Peyer's patch (tissue), 4 donors: Measurements from ENCODE around the gene SLC34A1.

Experiments
- POLR2A ChIP-seq, 2 donors: fragments of 450-650 bp; IDR thresholded peaks; one replicate each; pipeline ENCODE4 v1.5.1; 2017; ENCODE audit warnings: antibody characterized with exemption in 2 of 2, mild to moderate bottlenecking in 2 of 2, moderate library complexity in 2 of 2
- TF ChIP-seq, protein P1 (sequence below), 6 experiments: fragments of 450-650 bp in 4 of 6; fragments of 200-600 bp in 2 of 6; sonication (generic) in 1 of 6; IDR thresholded peaks; one replicate each; pipeline ENCODE4 v1.5.1; 2017 to 2019; ENCODE audit warnings: antibody characterized with exemption in 6 of 6, mild to moderate bottlenecking in 3 of 6, moderate library complexity in 1 of 6

DNA sequence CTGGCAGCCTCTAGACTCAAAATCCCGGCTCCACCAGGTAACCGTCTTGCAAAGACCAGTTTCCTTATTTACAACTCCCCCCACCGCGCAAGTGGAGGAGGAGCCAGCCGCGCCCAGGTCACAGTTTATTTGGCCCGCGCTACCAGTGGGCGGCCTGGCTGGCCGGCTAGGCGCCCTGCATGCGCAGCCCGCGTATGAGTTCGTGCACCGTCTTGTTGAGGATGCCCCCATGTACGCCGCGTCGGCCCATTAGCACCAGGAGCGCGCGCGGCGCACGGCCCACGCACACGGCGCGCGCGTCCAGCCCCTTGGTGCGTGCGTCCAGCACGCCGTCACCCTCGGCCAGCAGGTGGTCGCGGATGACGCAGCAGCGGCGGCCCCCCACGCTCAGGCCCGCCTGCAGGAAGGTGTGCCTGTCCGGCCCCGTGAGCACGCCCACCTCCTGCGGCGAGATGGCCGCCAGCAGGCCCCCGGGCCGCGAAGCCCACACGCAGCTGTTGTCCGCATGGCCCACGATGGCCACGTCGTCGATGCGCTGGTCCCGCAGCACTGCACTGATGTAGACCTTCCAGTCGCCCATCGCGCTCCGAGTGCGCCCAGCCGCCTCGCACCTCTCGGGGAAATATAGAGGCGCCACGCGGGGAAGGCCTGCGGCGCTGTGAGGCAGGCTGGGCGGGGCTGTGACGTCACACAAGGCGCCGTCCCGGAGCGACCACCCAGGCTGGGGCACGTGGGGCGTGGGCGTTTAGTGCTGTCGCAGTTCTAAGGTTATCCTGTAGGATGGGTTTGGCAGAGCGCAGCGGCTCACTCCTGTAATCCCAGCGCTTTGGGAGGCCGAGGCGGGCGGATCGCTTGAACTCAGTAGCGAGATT, 16.0 kb downstream of the SLC34A1 start, which contains the start of gene PFN3:
- TF ChIP-seq, protein P1, sequence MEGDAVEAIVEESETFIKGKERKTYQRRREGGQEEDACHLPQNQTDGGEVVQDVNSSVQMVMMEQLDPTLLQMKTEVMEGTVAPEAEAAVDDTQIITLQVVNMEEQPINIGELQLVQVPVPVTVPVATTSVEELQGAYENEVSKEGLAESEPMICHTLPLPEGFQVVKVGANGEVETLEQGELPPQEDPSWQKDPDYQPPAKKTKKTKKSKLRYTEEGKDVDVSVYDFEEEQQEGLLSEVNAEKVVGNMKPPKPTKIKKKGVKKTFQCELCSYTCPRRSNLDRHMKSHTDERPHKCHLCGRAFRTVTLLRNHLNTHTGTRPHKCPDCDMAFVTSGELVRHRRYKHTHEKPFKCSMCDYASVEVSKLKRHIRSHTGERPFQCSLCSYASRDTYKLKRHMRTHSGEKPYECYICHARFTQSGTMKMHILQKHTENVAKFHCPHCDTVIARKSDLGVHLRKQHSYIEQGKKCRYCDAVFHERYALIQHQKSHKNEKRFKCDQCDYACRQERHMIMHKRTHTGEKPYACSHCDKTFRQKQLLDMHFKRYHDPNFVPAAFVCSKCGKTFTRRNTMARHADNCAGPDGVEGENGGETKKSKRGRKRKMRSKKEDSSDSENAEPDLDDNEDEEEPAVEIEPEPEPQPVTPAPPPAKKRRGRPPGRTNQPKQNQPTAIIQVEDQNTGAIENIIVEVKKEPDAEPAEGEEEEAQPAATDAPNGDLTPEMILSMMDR (IDR thresholded peaks at IDR 0.05), result no peak
- peak in 1 of 2 donors; percentile 10 for TF ChIP-seq POLR2A (IDR thresholded peaks at IDR 0.05)
